ENCODE measurements around the gene SNIP1. TPM values are rescaled to one million over a fixed set of nuclear protein-coding genes. Genes with fewer than 3 reads are reported as not detected.

The SNIP1 gene
- total RNA-seq, 1 donor from 2014 or later: 34.7 TPM

DNA sequence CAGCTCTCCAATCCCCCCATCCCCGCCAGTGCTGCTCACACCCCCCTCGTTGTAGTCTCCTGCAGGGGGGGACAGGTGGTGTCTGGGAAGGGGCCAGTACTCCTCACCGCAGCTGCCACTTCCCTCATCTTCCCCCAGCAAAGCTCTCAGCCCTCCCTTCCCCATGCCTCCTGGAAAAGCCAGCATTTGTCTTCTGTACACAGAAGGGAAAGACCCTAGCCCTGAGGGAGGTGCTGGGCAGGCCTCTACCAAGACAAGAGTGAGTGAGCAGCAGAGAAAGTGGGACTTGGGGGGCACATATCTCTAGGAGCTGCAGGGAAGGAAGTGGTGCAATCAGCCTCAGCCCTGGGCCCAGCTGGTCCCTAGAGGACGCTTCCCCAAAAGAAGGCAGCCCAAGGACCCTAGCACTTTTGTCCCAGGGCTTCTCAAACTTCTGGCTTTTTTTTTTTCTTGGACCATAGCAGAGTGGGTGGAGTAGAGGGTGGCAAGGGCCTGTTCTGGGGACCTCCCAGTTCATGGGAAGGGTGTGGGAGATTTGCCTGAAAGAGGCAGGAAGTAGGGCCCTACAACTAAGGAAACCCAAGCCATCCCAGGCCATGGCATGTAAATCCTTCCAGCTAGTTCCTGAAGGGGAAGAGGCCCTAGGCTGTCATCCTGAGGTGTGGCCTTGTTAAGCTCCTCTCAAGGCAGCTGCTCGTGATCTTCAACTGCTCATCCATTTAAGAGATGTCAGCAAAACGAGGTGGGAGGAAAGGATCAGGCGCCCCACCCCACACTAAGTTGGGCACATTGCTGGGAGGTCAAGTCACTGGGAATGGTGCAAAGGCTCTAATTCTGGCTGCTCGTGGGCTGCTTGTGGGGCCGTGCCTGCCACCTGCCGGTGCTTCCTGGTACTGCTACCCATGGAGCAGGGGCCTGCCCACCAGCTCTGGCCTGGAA is 67.1 kb downstream of the SNIP1 start:
- TF ChIP-seq, protein P1, sequence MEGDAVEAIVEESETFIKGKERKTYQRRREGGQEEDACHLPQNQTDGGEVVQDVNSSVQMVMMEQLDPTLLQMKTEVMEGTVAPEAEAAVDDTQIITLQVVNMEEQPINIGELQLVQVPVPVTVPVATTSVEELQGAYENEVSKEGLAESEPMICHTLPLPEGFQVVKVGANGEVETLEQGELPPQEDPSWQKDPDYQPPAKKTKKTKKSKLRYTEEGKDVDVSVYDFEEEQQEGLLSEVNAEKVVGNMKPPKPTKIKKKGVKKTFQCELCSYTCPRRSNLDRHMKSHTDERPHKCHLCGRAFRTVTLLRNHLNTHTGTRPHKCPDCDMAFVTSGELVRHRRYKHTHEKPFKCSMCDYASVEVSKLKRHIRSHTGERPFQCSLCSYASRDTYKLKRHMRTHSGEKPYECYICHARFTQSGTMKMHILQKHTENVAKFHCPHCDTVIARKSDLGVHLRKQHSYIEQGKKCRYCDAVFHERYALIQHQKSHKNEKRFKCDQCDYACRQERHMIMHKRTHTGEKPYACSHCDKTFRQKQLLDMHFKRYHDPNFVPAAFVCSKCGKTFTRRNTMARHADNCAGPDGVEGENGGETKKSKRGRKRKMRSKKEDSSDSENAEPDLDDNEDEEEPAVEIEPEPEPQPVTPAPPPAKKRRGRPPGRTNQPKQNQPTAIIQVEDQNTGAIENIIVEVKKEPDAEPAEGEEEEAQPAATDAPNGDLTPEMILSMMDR (IDR thresholded peaks at IDR 0.05): peak; percentile 90
- POLR2A ChIA-PET: interaction anchor here (0.5 to 4.5 kb wide), 10 partner anchors 11 to 863 kb away, joined by 3 to 132 read pairs (median 5); partner anchors contain the start of genes MEAF6 and ZC3H12A
- ATAC-seq (ENCODE audit: low read depth): peak; percentile 78

DNA sequence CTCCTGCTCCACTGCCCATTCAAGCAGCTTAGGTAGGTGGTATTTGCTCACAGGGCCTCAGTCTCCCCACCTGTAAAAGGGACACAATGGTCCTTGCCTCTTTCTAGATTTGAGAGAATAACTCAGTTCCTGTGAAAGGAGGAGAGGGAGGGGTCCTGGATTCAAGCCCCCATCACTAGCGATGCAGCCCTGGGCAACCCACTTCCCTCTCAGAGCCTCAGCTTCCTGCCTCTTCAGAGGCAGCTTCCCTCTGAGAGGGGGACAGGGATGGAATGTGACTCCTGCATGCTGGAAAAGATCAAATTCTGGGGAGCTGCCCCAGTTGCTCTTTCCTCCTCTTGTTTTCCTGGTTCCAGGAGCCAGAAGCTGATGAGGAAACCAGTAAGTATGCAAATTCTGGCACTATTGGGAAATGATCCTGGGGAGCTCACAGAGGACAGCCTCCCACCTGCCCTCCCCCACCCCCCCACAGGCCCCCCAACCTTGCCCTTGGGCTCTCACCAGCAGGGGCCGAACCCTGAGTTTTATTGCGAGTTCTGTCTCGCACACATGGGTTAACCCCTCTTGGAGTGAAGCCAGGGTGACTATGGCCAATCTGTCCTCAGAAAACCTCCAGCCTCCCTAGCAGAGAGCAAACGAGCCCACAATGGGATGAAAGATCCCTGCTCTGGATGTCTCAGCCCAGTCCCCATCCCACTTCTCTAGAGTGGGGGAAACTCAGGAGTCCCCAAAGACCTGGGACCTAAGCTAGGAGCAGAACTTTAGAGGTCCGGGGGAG is 68.0 kb downstream of the SNIP1 start:
- peak overlapping the region; percentile 74 for H3K27ac Mint-ChIP-seq
- H3K27me3 Mint-ChIP-seq: no peaks in the 10 kb centered on the region
- H3K4me3 Mint-ChIP-seq: no peak overlapping the region
- ChIA-PET POLR2A (interaction anchor here (1.2 to 4.5 kb wide), 7 partner anchors 10 to 31 kb away, joined by 3 to 132 read pairs (median 9); partner anchors contain the start of genes MEAF6 and ZC3H12A), CTCF (interaction anchor here (0.8 to 4.9 kb wide), 11 partner anchors 10 to 202 kb away, joined by 3 to 261 read pairs (median 23); partner anchors contain the start of gene ZC3H12A)
- peaks cover 35% of the 10 kb centered on the region for H3K4me1 Mint-ChIP-seq
- DNase-seq (no peak), ATAC-seq (ENCODE audit: low read depth) (no peak)
- TF ChIP-seq, protein P1 (IDR thresholded peaks at IDR 0.05): no peak
- H3K9me3 Mint-ChIP-seq: no peaks in the 10 kb centered on the region
- intact Hi-C loops (cut with micrococcal nuclease): loop anchor here (2.0 kb wide), 1 partner anchor 13 kb away; no protein-coding TSS in a partner anchor
- peaks cover 59% of the 10 kb centered on the region for H3K36me3 Mint-ChIP-seq (ENCODE audit: low read depth)

More for the DNA sequence above, 67.1 kb downstream of the SNIP1 start:
- CTCF ChIA-PET: interaction anchor here (0.6 to 4.9 kb wide), 31 partner anchors 10 to 1016 kb away, joined by 3 to 261 read pairs (median 4); partner anchors contain the start of genes MEAF6, SNIP1 and ZC3H12A
- H3K4me1 Mint-ChIP-seq: peaks cover 27% of the 10 kb centered on the region
- DNase-seq: peak; percentile 81
- H3K4me3 Mint-ChIP-seq: no peak overlapping the region
- H3K36me3 Mint-ChIP-seq (ENCODE audit: low read depth): peaks cover 52% of the 10 kb centered on the region
- intact Hi-C loops (cut with micrococcal nuclease): loop anchor here (1.0 to 2.0 kb wide), 3 partner anchors 8 to 32 kb away; no protein-coding TSS in a partner anchor
- H3K27ac Mint-ChIP-seq: peak overlapping the region; percentile 74
- H3K27me3 Mint-ChIP-seq: no peaks in the 10 kb centered on the region
- H3K9me3 Mint-ChIP-seq: no peaks in the 10 kb centered on the region

Other genes starting within 250 kb of the SNIP1 start
- 140 and 145 TPM in 2 replicates for gene ZC3H12A, start 79.7 kb downstream of the SNIP1 start, total RNA-seq
- gene MEAF6, start 39.5 kb downstream of the SNIP1 start, total RNA-seq: 59.9 and 66.5 TPM in 2 replicates
- gene DNALI1, start 2.6 kb upstream of the SNIP1 start, total RNA-seq: not detected in 2 replicates
- gene GNL2, start 41.6 kb upstream of the SNIP1 start, total RNA-seq: 68.0 and 71.4 TPM in 2 replicates
- not detected in 2 replicates for gene RSPO1, start 80.6 kb upstream of the SNIP1 start, total RNA-seq
- 1.9 and 2.9 TPM in 2 replicates for gene CDCA8, start 138.2 kb upstream of the SNIP1 start, total RNA-seq
- 0.12 and 0.27 TPM in 2 replicates for gene EPHA10, start 210.8 kb upstream of the SNIP1 start, total RNA-seq
- gene MANEAL, start 239.6 kb upstream of the SNIP1 start, total RNA-seq: 5.3 and 5.4 TPM in 2 replicates

All from activated B cell treated with CpG ODN at 0.5 μM for 24 hours (primary cell).